HepG2 (cell line): ENCODE measurements around the gene B4GALT7.

Experiments
- ATF6 ChIP-seq: sonication (generic); formaldehyde crosslinking; conservative IDR thresholded peaks from 2 replicates; pipeline ENCODE4 v1.4.0; 2020; ENCODE audit warnings: missing genetic modification reagents
- BHLHE40 ChIP-seq: IDR thresholded peaks from 2 replicates; pipeline ENCODE4 v1.6.1; 2011; ENCODE audit warnings: low read length, improper control_type of control experiment
- EP300 ChIP-seq, 3 experiments: sonication (generic) in 1 of 3; formaldehyde crosslinking in 1 of 3; IDR thresholded peaks; 2 replicates each; pipeline versions ENCODE4 v1.5.1 to v1.6.1; 2011 to 2020; ENCODE audit warnings: low read depth in 2 of 3, low read length in 2 of 3, borderline replicate concordance in 1 of 3, improper control_type of control experiment in 1 of 3, mild to moderate bottlenecking in 1 of 3, missing genetic modification reagents in 1 of 3, moderate library complexity in 1 of 3
- ESRRA ChIP-seq: sonication (generic); formaldehyde crosslinking; IDR thresholded peaks from 2 replicates; pipeline ENCODE4 v1.5.1; 2020; ENCODE audit warnings: mild to moderate bottlenecking, low read depth, missing genetic modification reagents
- FOXC1 ChIP-seq: sonication (generic); formaldehyde crosslinking; IDR thresholded peaks from 2 replicates; pipeline ENCODE4 v1.8.0; 2022; ENCODE audit warnings: mild to moderate bottlenecking, missing genetic modification reagents, borderline replicate concordance
- FOXK2 ChIP-seq: fragments of 450-650 bp; IDR thresholded peaks from 2 replicates; pipeline ENCODE4 v1.6.1; 2016
- KDM5B ChIP-seq: sonication (generic); formaldehyde crosslinking; IDR thresholded peaks from 2 replicates; pipeline ENCODE4 v1.4.0; 2020; ENCODE audit warnings: missing genetic modification reagents, mild to moderate bottlenecking, borderline replicate concordance
- PLSCR1 ChIP-seq: sonication (generic); formaldehyde crosslinking; IDR thresholded peaks from 2 replicates; pipeline ENCODE4 v1.5.0; 2020; ENCODE audit warnings: missing genetic modification reagents, mild to moderate bottlenecking, borderline replicate concordance
- ZFP36L2 ChIP-seq: sonication (generic); formaldehyde crosslinking; IDR thresholded peaks from 2 replicates; pipeline ENCODE4 v1.4.0; 2020; ENCODE audit warnings: missing genetic modification reagents
- ZNF3 ChIP-seq: IDR thresholded peaks from 2 replicates; pipeline ENCODE4 v1.7.0; 2017; ENCODE audit warnings: inconsistent platforms
- TF ChIP-seq, protein P1 (sequence below): sonication (generic); formaldehyde crosslinking; IDR thresholded peaks from 2 replicates; pipeline ENCODE4 v1.5.0; 2020; ENCODE audit warnings: mild to moderate bottlenecking, missing genetic modification reagents, moderate library complexity

DNA sequence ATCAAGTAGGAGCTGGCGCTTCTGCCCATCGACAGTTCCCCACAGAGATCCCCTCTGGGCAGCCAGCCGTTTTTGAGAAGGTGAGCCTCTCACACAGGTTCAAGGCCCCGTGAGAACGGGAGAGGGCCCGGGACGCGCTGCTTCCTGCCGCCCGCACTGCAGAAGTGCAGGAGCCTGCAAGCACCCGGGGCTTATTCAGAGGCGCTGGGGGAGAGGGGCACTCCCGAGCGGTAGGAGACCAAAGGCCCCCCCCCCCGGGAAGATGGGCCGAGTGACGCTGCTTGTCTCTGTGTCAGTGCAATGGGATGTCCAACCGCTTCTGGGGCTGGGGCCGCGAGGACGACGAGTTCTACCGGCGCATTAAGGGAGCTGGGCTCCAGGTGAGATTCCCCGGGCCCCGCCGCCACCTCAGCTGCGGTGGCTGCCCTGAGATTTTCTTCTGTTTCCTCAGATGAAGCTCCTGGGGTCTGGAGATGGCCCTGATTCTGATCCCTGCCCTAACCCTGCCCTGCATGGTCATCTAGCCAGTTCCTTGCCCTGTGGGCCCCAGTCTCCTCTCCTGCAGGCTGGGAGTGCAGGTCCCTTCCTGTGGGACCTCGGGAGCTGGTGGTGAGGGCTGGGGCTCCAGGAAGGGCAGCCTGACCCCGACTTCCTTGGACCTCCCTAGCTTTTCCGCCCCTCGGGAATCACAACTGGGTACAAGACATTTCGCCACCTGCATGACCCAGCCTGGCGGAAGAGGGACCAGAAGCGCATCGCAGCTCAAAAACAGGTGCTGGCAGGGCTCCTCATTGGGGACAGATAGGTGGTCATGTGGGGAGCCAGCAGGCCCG lies 8.5 kb downstream of the B4GALT7 start:
- TF ChIP-seq ZFP36L2 (no peak), FOXC1 (CRISPR knock-in tag) (no peak), ESRRA (CRISPR knock-in tag) (no peak), KDM5B (CRISPR knock-in tag) (no peak), ATF6 (CRISPR knock-in tag) (no peak), BHLHE40 (no peak), EP300 (IDR thresholded peaks at IDR 0.05; ENCODE audit: low read depth in 2 of 2, low read length in 2 of 2) (no peak), EP300 (CRISPR knock-in tag; IDR thresholded peaks at IDR 0.05; ENCODE audit: borderline replicate concordance) (no peak), ZNF3 (no peak), PLSCR1 (CRISPR knock-in tag) (no peak), FOXK2 (no peak)
- TF ChIP-seq, protein P1, sequence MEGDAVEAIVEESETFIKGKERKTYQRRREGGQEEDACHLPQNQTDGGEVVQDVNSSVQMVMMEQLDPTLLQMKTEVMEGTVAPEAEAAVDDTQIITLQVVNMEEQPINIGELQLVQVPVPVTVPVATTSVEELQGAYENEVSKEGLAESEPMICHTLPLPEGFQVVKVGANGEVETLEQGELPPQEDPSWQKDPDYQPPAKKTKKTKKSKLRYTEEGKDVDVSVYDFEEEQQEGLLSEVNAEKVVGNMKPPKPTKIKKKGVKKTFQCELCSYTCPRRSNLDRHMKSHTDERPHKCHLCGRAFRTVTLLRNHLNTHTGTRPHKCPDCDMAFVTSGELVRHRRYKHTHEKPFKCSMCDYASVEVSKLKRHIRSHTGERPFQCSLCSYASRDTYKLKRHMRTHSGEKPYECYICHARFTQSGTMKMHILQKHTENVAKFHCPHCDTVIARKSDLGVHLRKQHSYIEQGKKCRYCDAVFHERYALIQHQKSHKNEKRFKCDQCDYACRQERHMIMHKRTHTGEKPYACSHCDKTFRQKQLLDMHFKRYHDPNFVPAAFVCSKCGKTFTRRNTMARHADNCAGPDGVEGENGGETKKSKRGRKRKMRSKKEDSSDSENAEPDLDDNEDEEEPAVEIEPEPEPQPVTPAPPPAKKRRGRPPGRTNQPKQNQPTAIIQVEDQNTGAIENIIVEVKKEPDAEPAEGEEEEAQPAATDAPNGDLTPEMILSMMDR: no peak
